Measurements from ENCODE around the gene NT5DC4. TPM values are rescaled to one million over a fixed set of nuclear protein-coding genes. Genes with fewer than 3 reads are reported as not detected.

NT5DC4 gene
- 0.26 TPM in 1 of 2 replicates, not detected in the other for total RNA-seq (2014; rRNA removed; shearing (Covaris generic))

DNA sequence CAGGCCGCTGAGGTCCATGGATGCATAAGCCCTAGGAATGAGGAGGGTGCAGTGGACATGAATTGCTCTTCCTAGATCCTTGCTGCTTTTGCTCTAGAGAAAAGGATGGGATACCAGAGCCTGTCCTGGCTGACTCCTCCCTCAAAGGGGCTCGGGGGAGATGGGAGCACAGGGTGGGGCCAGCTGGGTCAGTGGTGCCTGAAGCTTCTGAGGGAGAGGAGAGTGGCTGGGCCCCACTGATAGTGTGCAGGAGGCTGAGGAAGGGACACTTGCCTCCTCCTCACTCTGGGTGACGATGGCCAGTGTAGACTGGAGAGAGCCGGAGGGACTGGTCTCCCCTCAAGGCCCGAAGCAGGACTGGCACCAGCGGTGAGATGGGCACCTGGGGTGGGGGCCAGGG is at the start of gene NT5DC4:
Gene NT5DC4 (plus strand): TSS at position 236 of the 400 bp plus-strand sequence. CDS start 60 bp downstream, at position 296.
- DNase-seq (ENCODE audit: low spot score), result no peak

DNA sequence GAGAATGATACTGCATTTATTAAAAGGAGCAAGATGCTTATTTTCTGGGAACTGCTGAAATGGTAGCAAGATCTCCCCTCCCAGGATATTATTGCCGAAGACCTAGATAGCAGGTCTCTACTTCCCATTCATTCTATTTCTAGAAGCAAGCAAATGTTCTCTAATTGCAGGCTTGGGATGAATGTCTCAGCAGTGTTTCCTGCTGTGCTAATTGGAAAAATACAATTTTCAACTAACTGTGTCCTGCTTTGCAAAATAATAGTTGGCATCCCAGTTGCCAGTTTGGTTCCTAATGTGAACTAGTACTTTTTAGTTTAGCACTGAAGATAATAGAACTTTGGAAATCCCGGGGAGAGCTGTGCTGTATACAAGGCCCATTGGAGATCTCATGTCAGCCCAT is 49.0 kb upstream of the NT5DC4 start:
- no peak for DNase-seq (ENCODE audit: low spot score)

GRCh38 chr2:112673008-112673407 is 47.8 kb upstream of the NT5DC4 start:
- DNase-seq (ENCODE audit: low spot score), result no peak

GRCh38 chr2:112674229-112674628 is 46.6 kb upstream of the NT5DC4 start:
- no peak for DNase-seq (ENCODE audit: low spot score)

DNA sequence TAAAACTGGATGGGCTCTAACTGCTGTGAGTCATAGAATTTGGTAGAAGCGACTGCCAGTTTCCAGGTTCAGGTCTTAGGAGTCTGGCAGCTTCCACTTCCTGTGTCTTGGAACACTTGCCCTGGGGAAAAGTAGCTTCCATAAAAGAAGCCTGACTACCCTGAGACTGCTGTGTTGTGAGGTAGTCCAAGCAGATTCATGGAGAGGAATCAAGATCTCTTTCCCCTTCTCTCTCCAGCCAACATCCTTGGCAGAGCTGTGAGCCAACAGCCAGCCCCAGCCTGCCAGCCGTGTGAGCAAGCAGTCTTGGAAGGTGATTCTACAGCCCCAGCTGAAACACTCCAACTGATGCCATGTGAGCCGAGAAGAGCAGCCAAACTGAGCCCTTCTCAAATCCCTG is 41.3 kb upstream of the NT5DC4 start:
- DNase-seq (ENCODE audit: low spot score), result peak; percentile 39

- no peak for DNase-seq (ENCODE audit: low spot score)
These were observed 40.1 kb upstream of the NT5DC4 start for GRCh38 chr2:112680666-112681101.

DNA sequence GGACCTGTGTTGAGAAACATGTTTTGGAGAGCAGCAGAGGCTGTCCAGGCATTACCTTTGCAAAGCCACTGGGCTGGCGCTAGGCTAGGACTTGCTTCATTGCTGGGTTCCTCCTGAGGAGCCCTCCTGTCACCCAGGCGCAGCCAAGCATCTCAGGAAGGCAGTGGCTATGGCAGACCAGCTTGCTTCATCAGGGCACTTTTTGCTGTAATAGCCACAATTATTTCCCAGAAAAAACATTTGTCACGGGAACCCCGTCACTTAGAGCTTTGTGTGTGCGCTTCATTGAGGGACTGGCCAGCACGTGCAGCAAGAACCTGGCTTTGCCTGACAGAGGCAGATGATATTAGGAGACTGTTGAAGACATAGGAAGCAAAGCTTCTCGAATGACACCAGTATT is 38.7 kb upstream of the NT5DC4 start:
- no peak for DNase-seq (ENCODE audit: low spot score)

DNA sequence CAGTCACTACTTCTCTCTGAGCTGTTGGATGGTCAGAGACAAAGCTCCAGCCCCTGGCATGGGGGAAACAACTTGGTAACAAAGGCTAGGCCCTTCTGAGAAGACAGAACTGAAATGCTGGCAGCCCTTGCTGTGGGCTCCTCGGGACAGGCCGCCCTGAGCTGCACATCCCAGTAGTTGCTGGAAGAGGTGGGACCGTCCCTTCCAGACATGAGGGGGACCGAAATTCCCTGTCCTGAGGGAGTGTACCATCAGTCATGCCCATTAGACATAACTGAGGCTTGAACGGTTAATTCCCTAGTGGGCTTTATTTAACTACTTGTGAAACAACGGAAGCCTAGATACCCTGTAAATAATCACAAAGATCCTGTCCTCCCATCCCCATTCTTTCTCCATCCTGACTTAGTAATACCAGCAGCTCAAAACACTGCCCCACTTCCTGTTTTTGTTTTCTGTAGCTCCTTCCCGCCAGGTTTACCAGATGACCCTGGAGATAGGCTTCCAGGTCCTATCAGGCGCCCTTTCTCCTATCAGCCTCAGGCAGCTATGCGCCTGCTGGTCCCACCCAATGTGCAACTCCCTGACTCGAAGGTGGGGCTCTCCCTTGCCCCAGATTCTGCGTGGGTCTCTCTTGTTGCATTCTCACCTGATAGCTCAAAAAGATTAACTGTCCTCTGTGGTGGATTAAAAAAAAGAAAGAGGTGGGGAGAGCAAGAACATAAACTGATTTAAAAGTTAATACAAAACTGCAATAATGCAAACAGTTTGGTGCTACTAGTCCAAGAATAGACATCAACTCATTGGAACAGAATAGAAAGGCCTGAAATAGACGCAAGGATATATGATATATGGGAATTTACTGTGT is 37.0 kb upstream of the NT5DC4 start:
- DNase-seq (ENCODE audit: low spot score), result no peak

DNA sequence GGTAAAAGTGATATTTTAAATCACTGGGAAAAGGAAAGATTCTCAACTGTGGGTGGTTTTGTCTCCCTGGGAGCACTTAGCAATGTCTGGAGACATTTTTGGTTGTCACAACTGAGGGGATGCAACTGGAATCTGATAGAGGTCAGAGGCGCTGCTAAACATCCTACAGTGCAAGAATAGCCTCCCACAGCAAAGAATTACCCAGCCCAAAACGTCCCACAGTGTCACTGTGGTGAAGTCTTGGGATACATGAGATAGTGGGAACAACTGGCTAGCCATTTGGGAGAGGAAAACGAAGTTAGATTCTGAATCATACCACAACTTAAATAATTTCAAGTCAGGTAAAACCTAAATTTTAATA is 36.4 kb upstream of the NT5DC4 start:
- no peak for DNase-seq (ENCODE audit: low spot score)

- DNase-seq (ENCODE audit: low spot score), result no peak
These were observed 35.4 kb upstream of the NT5DC4 start for GRCh38 chr2:112685271-112685884.

- no peak for DNase-seq (ENCODE audit: low spot score)
These were observed 34.2 kb upstream of the NT5DC4 start for GRCh38 chr2:112686348-112687217.

- DNase-seq (ENCODE audit: low spot score), result no peak
These were observed 33.3 kb upstream of the NT5DC4 start for GRCh38 chr2:112687522-112687921.

- peak; percentile 31 for DNase-seq (ENCODE audit: low spot score)
These were observed 32.5 kb upstream of the NT5DC4 start for GRCh38 chr2:112688086-112688880.

DNA sequence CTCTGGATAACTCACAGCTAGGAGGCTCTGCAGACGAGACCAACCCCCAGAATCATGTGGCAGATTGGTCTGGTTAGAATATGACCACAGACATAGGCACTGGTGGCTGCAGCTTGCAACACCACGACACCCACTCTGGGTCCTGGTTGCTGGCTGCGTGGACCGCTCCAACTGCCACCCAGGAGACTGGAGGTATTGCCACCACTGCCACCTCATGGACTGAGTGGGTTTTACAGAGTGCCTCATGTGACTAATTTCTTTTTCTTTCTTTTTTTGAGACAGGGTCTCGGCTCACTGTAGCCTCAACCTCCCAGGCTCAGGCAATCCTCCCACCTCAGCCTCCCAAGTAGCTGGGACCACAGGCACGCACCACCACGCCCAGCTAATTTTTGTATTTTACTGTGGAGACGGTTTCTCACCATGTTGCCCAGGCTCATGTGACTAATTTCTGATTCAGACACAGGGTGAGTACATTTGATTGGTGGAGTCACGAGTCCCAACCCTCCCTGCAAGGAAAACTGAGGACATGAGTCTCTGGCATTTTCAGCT is 29.9 kb upstream of the NT5DC4 start:
- peak; percentile 45 for DNase-seq (ENCODE audit: low spot score)

- peak; percentile 39 for DNase-seq (ENCODE audit: low spot score)
These were observed 28.9 kb upstream of the NT5DC4 start for GRCh38 chr2:112691881-112692281.

DNA sequence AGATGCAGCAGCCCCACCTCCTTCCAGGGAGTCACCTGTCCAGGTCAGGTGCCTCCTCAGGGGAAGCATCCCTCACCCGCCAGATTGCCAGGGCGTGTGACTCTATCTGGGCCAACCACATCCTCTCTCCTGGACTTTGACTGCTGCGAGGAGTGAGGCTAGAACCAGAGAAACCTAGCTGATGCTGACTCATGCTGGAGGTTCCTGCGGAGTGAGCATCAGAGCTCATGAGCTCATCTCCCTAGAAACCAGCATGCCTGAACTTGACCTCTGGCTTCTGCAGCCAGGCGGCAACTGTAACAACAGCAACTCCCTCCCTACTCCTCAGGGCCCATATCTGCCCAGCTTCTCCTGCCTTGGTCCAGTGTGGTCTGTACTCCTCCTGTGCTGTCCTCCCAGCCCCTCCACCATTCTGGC is 28.3 kb upstream of the NT5DC4 start:
- DNase-seq (ENCODE audit: low spot score), result peak; percentile 98

DNA sequence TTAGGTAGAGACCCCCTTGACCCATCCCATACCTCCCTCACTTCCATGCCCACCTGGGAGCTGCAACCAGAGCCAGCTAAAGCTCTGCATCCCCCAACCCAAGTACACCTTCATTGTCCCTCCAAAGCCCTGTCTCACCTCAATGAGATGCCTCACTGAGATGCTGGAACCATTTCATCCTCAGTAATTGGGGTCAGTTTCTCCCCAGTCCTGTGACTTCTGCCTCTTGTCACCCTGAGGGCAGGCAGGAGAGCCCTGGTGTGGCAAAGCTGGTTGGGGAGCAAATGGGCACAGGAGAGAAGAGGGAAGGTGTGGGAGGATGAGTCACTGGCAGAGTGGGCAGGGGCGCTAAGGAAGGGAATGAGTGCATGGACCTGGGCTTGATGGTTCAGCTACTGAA is 27.9 kb upstream of the NT5DC4 start:
- peak; percentile 47 for DNase-seq (ENCODE audit: low spot score)

- DNase-seq (ENCODE audit: low spot score), result no peak
These were observed 27.2 kb upstream of the NT5DC4 start for GRCh38 chr2:112693596-112693995.

GRCh38 chr2:112694182-112694581 is 26.6 kb upstream of the NT5DC4 start:
- DNase-seq (ENCODE audit: low spot score), result no peak

- no peak for DNase-seq (ENCODE audit: low spot score)
These were observed 21.8 kb upstream of the NT5DC4 start for GRCh38 chr2:112698834-112699515.
